Psoas muscle (tissue), 8 donors: ENCODE measurements around the gene CTRB2. TPM values are rescaled to one million over a fixed set of nuclear protein-coding genes. Genes with fewer than 3 reads are reported as not detected.

Experiments
- ATAC-seq, 4 donors: fragments of 200-7000 bp; cut with Tn5 transposase; one replicate each; pipeline ENCODE4 v1.9.1; 2020; ENCODE audit warnings: moderate library complexity in 3 of 4, mild to moderate bottlenecking in 2 of 4
- DNase-seq, 2 donors: peaks; one replicate each; pipeline ENCODE4 v3.0.0-alpha.2; 2020
- H3K27ac ChIP-seq: fragments of 200-600 bp; one replicate; pipeline ENCODE4 v1.8.0; 2022
- H3K27me3 ChIP-seq, 3 donors: fragments of 200-600 bp in 1 of 3; one replicate each; pipeline versions ENCODE4 v1.6.1 to v1.8.0; 2013 to 2022; ENCODE audit warnings: low read length in 2 of 3, mild to moderate bottlenecking in 2 of 3, moderate library complexity in 1 of 3; ENCODE audit not compliant: insufficient read depth in 3 of 3
- H3K36me3 ChIP-seq, 2 donors: fragments of 200-600 bp in 1 of 2; one replicate each; pipeline versions ENCODE4 v1.6.1 to v1.8.0; 2013 to 2022; ENCODE audit warnings: low read depth in 1 of 2, mild to moderate bottlenecking in 1 of 2, moderate library complexity in 1 of 2; ENCODE audit not compliant: insufficient read depth in 1 of 2
- H3K4me1 ChIP-seq: fragments of 200-600 bp; one replicate; pipeline ENCODE4 v1.8.0; 2022
- H3K4me3 ChIP-seq: fragments of 200-600 bp; one replicate; pipeline ENCODE4 v1.8.0; 2022; ENCODE audit warnings: mild to moderate bottlenecking
- H3K9me3 ChIP-seq: fragments of 200-600 bp; one replicate; pipeline ENCODE4 v1.8.0; 2022
- WGBS, 3 donors: extraction: QIAGEN DNeasy Blood & Tissue Kit; methylation state at CpG; one replicate each; pipeline versions ENCODE4 v1.1.6 to v1.1.7; 2013; 5-methylcytosine and 5-hydroxymethylcytosine counted together
- intact Hi-C, 2 donors: fragments of 100-400 bp; cut with DNase I; formaldehyde crosslinking; loops; one replicate each; pipeline versions ENCODE4 v1.11.0 to v1.14.2; 2022
- polyA plus RNA-seq, 3 donors: library from polyadenylated mRNA; stranded (reverse); fragments of 200-250 nt; gene quantifications; one replicate each; pipeline ENCODE4 v1.2.3, GENCODE V29; 2013
- total RNA-seq, 4 donors: library from RNA; stranded (reverse); fragmentation: NEBNext Ultra II Directional in 2 of 4; extraction: Animal tissue kit (Norgen Biotek cat#: 25700) in 2 of 4; gene quantifications; one replicate each; pipeline versions ENCODE4 v1.2.1 to v1.2.4, GENCODE V29; 2021 to 2023
- TF ChIP-seq, protein P1 (sequence below): fragments of 200-600 bp; IDR thresholded peaks from one replicate; pipeline ENCODE4 v1.8.0; 2022; ENCODE audit warnings: antibody characterized with exemption
- donor health status: healthy with polysubstance abuse.
- donor health status: DM: no; HTN: no; CAD: no; lungs with moderate emphysema.
- donor health status: Bipolar disorder and iron deficiency.
- donor health status: healthy.
- donor health status: DM: yes; HTN: yes; CAD: no.
- donor health status: DM: no; HTN: no; CAD: no.
- donor health status: DM: no; HTN: no; CAD: no.
- donor health status: DM: yes; HTN: yes; CAD: no.

Gene CTRB2
- total and polyA plus RNA-seq, 7 donors: 0.14 to 2.4 (median 1.1) TPM; not detected in 3

DNA sequence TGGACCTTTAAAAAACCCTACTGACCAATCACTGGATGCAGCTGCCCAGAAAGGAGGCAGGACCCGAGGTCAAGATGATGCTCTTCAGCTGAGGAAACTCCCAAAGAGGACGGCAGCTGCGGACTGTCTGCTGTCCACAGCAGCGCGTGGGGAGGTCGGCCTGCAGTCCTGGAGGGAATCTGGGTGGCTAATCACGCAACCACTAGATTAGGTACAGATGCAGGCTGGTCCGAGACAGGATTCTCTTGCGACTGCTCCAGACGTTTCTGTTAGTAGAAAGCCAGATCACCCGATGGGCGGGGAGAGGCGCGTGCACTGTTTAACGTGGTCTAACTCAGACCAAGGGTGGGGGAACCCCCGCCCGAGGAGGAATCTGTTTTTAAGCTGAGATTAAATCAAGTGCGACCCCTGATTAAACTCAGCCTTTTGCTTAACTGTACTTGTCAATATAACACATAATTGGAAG is 8.8 kb downstream of the CTRB2 start:
- DNase-seq (no peak), ATAC-seq (no peak)
- H3K27ac ChIP-seq: no peak overlapping the region
- H3K4me1 ChIP-seq: no peaks in the 10 kb centered on the region
- H3K27me3 ChIP-seq: peaks cover 0 to 22% (median 0%) of the 10 kb centered on the region in 3 donors
- TF ChIP-seq, protein P1, sequence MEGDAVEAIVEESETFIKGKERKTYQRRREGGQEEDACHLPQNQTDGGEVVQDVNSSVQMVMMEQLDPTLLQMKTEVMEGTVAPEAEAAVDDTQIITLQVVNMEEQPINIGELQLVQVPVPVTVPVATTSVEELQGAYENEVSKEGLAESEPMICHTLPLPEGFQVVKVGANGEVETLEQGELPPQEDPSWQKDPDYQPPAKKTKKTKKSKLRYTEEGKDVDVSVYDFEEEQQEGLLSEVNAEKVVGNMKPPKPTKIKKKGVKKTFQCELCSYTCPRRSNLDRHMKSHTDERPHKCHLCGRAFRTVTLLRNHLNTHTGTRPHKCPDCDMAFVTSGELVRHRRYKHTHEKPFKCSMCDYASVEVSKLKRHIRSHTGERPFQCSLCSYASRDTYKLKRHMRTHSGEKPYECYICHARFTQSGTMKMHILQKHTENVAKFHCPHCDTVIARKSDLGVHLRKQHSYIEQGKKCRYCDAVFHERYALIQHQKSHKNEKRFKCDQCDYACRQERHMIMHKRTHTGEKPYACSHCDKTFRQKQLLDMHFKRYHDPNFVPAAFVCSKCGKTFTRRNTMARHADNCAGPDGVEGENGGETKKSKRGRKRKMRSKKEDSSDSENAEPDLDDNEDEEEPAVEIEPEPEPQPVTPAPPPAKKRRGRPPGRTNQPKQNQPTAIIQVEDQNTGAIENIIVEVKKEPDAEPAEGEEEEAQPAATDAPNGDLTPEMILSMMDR: no peak
- H3K9me3 ChIP-seq: no peaks in the 10 kb centered on the region
- intact Hi-C loops: loop anchor here (2.0 to 5.0 kb wide), 4 partner anchors 189 to 264 kb away; partner anchors contain the start of gene TMEM170A (in 1 of the 2)
- no peaks in the 10 kb centered on the region for H3K36me3 ChIP-seq
- H3K4me3 ChIP-seq: no peak overlapping the region
- WGBS, 3 donors: 33 to 39% (median 34%) methylated on average over 18 of the region's 18 CpGs

DNA sequence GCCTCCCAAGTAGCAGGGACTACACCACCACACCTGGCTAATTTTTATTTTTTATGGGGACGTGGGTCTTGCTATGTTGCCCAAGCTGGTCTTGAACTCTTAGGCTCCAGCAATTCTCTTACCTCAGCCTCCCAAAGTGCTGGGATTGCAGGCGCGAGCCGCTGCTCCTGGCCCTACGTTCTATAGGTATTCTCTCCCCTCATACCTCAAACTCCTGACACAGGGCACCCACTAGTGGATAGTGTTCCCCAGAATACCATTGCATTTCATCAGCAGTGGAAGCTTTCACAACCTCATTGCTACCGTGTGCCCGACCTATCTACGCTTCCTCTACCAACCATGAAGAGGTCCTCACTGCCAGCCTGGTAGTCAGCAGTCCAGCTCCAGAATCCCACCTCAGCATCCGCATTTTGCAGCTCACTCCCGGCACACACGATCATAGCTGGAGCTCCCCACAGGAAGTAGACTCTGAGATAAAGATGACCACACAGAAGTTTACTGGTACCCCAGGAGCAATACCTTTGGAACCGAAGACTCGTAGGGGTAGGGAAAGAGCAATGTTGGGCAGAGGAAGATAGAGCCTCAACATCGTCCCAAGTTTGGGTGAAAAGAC is 9.3 kb downstream of the CTRB2 start:
- ATAC-seq (no peak), DNase-seq (no peak)
- peaks cover 0 to 22% (median 0%) of the 10 kb centered on the region in 3 donors for H3K27me3 ChIP-seq
- H3K36me3 ChIP-seq: no peaks in the 10 kb centered on the region
- no peak overlapping the region for H3K4me3 ChIP-seq
- TF ChIP-seq, protein P1: no peak
- no peaks in the 10 kb centered on the region for H3K9me3 ChIP-seq
- no peak overlapping the region for H3K27ac ChIP-seq
- H3K4me1 ChIP-seq: no peaks in the 10 kb centered on the region
- intact Hi-C loops: loop anchor here (2.0 to 5.0 kb wide), 4 partner anchors 189 to 265 kb away; partner anchors contain the start of gene TMEM170A (in 1 of the 2)
- WGBS, 3 donors: 53 to 59% (median 54%) methylated on average over 14 of the region's 14 CpGs

DNA sequence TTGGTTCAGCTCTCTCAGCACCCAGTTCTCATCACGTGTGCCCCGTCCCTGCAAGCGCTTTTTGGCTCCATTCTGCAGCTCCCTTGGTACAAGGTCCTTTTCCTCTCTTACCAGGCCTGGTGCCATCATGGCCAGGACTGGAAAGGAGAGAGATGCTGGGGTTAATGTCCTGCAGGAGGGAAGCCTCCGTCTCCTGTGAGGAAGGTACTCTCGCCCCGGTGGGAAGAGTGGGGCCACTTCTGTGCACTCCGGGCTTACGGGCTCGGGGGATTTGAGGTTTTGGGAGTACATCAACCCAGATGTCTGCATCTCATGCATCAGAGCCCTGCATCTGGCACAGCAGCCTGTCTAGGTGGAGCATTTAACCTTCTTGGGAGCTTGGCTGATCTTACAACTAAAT is 10.1 kb downstream of the CTRB2 start:
- no peaks in the 10 kb centered on the region for H3K4me1 ChIP-seq
- no peak for DNase-seq
- no peaks in the 10 kb centered on the region for H3K9me3 ChIP-seq
- WGBS, 3 donors: 54 to 65% (median 60%) methylated on average over 9 of the region's 9 CpGs
- no peaks in the 10 kb centered on the region for H3K36me3 ChIP-seq
- H3K27ac ChIP-seq: no peak overlapping the region
- intact Hi-C loops: loop anchor here (5.0 kb wide), 3 partner anchors 190 to 265 kb away; partner anchors contain the start of gene TMEM170A (in 1 of the 2)
- H3K4me3 ChIP-seq: no peak overlapping the region
- TF ChIP-seq, protein P1: no peak
- H3K27me3 ChIP-seq: peaks cover 0 to 22% (median 0%) of the 10 kb centered on the region in 3 donors
- no peak for ATAC-seq

DNA sequence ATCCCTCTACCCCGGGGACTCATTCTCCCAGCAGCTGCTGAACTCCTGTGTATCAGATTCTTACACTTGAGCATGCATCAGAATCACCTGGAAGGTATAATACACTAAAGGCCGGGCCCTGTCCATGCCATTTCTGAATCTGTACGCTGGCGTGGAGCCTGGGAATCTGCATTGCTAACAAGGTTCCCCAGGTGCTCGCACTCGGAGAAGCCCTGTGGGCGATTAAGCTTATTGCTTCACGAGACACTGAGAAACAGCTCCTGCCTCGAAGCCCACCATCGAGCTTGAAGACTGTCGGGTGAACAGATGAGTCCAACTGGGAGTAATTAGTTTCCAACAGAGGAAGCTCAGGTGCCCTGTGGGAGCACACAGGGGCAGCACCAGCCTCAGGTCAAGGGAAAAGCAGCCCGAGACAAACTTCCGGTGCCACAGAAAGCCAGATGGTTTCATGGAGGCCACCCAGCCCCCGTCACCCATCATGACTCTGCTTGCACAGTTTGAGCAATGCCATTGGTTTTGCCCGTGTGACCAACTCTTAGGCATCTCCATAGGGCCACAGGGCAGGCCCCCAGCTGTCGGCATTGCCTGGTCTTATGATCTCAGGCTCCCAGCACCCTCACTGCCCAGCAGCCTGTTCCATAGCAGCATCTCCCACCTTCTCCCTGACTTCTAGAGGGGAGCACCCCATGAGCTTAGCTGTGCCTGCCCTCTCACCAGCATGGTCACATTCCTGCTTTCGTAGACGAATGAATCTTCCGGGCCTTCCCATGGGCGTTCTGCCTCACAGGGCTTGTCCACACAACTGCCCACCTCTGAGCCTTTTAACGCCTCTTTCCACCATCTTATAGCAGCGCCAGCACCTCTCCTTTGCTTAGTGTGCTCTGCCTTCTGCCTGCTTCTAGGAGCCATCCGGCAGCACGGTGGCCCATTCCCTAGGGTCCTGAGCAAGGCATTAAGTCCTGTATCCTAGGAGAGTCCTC is 10.9 kb downstream of the CTRB2 start:
- WGBS, 3 donors: 72 to 78% (median 72%) methylated on average over 24 of the region's 24 CpGs

More for the DNA sequence above, 10.9 kb downstream of the CTRB2 start:
- Histone ChIP-seq H3K36me3 (no peaks in the 10 kb centered on the region), H3K27ac (no peak overlapping the region), H3K9me3 (no peaks in the 10 kb centered on the region), H3K4me3 (no peak overlapping the region), H3K27me3 (peaks cover 0 to 22% (median 0%) of the 10 kb centered on the region in 3 donors), H3K4me1 (no peaks in the 10 kb centered on the region)
- ATAC-seq (no peak), DNase-seq (no peak)
- intact Hi-C loops: loop anchor here (5.0 kb wide), 3 partner anchors 191 to 266 kb away; partner anchors contain the start of gene TMEM170A (in 1 of the 2)
- TF ChIP-seq, protein P1: no peak
